Aorta (tissue), 5 donors: Measurements from ENCODE around the gene ADAMTS12. TPM values are rescaled to one million over a fixed set of nuclear protein-coding genes. Genes with fewer than 3 reads are reported as not detected.

Experiments
- ATAC-seq: fragments of 200-7000 bp; cut with Tn5 transposase; one replicate; pipeline ENCODE4 v1.9.1; 2022; ENCODE audit warnings: moderate library complexity; ENCODE audit not compliant: low FRiP score
- DNase-seq, 2 donors: peaks; one replicate each; pipeline ENCODE4 v3.0.0-alpha.2; 2020
- H3K27ac ChIP-seq, 2 donors: one replicate each; pipeline ENCODE4 v1.5.1; 2013; ENCODE audit warnings: low read length in 2 of 2, mild to moderate bottlenecking in 2 of 2, moderate library complexity in 2 of 2, control low read depth in 1 of 2, inconsistent platforms in 1 of 2, low read depth in 1 of 2
- H3K27me3 ChIP-seq, 2 donors: one replicate each; pipeline ENCODE4 v1.6.1; 2013; ENCODE audit warnings: control low read depth in 1 of 2, low read length in 1 of 2, mild to moderate bottlenecking in 1 of 2, moderate library complexity in 1 of 2; ENCODE audit not compliant: insufficient read depth in 2 of 2, control insufficient read depth in 1 of 2
- H3K36me3 ChIP-seq, 2 donors: one replicate each; pipeline ENCODE4 v1.6.1; 2013; ENCODE audit warnings: control low read depth in 1 of 2, low read length in 1 of 2, mild to moderate bottlenecking in 1 of 2; ENCODE audit not compliant: insufficient read depth in 2 of 2, control insufficient read depth in 1 of 2
- H3K4me1 ChIP-seq, 2 donors: one replicate each; pipeline ENCODE4 v1.6.1; 2013; ENCODE audit warnings: low read length in 2 of 2, control low read depth in 1 of 2, mild to moderate bottlenecking in 1 of 2, moderate library complexity in 1 of 2; ENCODE audit not compliant: insufficient read depth in 2 of 2, control insufficient read depth in 1 of 2
- H3K4me3 ChIP-seq, 2 donors: one replicate each; pipeline ENCODE4 v1.5.1; 2013; ENCODE audit warnings: low read length in 2 of 2, control low read depth in 1 of 2, mild to moderate bottlenecking in 1 of 2
- H3K9me3 ChIP-seq: one replicate; pipeline ENCODE4 v1.6.1; 2013; ENCODE audit warnings: mild to moderate bottlenecking, low read length; ENCODE audit not compliant: control insufficient read depth
- WGBS, 2 donors: extraction: QIAGEN DNeasy Blood & Tissue Kit; methylation state at CpG; one replicate each; pipeline ENCODE4 v1.1.7; 2013; 5-methylcytosine and 5-hydroxymethylcytosine counted together
- intact Hi-C, 2 donors: fragments of 100-400 bp; cut with DNase I; formaldehyde crosslinking; loops; one replicate each; pipeline versions ENCODE4 v1.14.2 to v1.15.0; 2022
- polyA plus RNA-seq, 2 donors: library from polyadenylated mRNA; stranded (reverse); fragments of 200-250 nt; gene quantifications; one replicate each; pipeline ENCODE4 v1.2.3, GENCODE V29; 2013
- total RNA-seq, 2 donors: library from RNA; stranded (reverse); fragmentation: NEBNext Ultra II Directional; extraction: Animal tissue kit (Norgen Biotek cat#: 25700); gene quantifications; one replicate each; pipeline ENCODE4 v1.2.1, GENCODE V29; 2021
- donor health status: healthy with polysubstance abuse.
- donor health status: Bipolar disorder and iron deficiency.
- donor health status: DM: no; HTN: no; CAD: no.
- donor health status: DM: no; HTN: no; CAD: no.
- donor health status: DM: yes; HTN: yes; CAD: no.

The ADAMTS12 gene
- total and polyA plus RNA-seq, 4 donors: 0.50 to 7.3 (median 2.8) TPM

- no peak overlapping the region for H3K4me3 ChIP-seq
- H3K36me3 ChIP-seq: no peaks in the 10 kb centered on the region
- intact Hi-C loops: loop anchor here (10.0 kb wide), 2 partner anchors 462 to 502 kb away; no protein-coding TSS in a partner anchor
- DNase-seq (peak in 1 of 2 donors; percentile 70), ATAC-seq (no peak)
- WGBS, 2 donors: 29 to 43% methylated on average over 54 of the region's 54 CpGs
- H3K4me1 ChIP-seq: no peaks in the 10 kb centered on the region
- H3K9me3 ChIP-seq: no peaks in the 10 kb centered on the region
- no peak overlapping the region for H3K27ac ChIP-seq
- no peaks in the 10 kb centered on the region for H3K27me3 ChIP-seq
These were observed 45.4 kb upstream of the ADAMTS12 start for GRCh38 chr5:33937017-33937706.

DNA sequence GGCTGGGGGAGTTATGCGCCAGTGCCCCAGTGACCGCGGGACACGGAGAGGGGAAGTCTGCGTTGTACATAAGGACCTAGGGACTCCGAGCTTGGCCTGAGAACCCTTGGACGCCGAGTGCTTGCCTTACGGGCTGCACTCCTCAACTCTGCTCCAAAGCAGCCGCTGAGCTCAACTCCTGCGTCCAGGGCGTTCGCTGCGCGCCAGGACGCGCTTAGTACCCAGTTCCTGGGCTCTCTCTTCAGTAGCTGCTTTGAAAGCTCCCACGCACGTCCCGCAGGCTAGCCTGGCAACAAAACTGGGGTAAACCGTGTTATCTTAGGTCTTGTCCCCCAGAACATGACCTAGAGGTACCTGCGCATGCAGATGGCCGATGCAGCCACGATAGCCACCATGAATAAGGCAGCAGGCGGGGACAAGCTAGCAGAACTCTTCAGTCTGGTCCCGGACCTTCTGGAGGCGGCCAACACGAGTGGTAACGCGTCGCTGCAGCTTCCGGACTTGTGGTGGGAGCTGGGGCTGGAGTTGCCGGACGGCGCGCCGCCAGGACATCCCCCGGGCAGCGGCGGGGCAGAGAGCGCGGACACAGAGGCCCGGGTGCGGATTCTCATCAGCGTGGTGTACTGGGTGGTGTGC, 44.7 kb upstream of the ADAMTS12 start, which contains the start of gene RXFP3:
TSS of gene RXFP3 (plus strand) at position 6 of the 636 bp plus-strand sequence. CDS start at position 361, 355 bp downstream.
- intact Hi-C loops: loop anchor here (10.0 kb wide), 2 partner anchors 462 to 502 kb away; no protein-coding TSS in a partner anchor
- peak in 1 of 2 donors; percentile 69 for DNase-seq
- H3K27ac ChIP-seq: no peak within 1 kb of the TSS
- no peaks in the 10 kb centered on the region for H3K36me3 ChIP-seq
- WGBS, 2 donors: 4 to 5% methylated on average over 45 of the region's 45 CpGs
- no peaks in the 10 kb centered on the region for H3K9me3 ChIP-seq
- H3K4me3 ChIP-seq: peak within 1 kb of the TSS in 1 of 2 donors; percentile 14
- peak; percentile 46 for ATAC-seq
- no peaks in the 10 kb centered on the region for H3K27me3 ChIP-seq
- no peaks in the 10 kb centered on the region for H3K4me1 ChIP-seq

DNA sequence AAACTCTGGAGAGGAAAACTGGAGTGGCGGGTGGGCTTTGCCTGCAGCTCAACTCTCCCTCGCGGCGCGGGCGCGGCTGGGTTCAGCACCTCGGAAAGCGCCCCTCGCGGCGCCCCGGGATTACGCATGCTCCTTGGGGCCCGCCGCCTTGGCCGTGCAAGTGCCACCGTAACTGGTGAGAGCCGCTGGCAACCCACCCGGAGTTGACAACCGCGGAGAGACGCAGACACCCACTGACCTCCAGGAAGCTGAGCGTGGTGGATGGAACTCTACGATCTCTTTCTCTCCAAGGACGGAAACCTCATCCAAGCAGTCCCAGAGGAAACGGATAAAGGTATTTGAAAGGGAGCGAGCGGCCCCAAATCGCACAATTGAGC, 44.2 kb upstream of the ADAMTS12 start:
- H3K9me3 ChIP-seq: no peaks in the 10 kb centered on the region
- DNase-seq: peak; percentile 72 to 88
- no peaks in the 10 kb centered on the region for H3K4me1 ChIP-seq
- no peak overlapping the region for H3K27ac ChIP-seq
- no peaks in the 10 kb centered on the region for H3K36me3 ChIP-seq
- 1% methylated on average over 30 of the region's 30 CpGs for WGBS, 2 donors
- no peaks in the 10 kb centered on the region for H3K27me3 ChIP-seq
- intact Hi-C loops: loop anchor here (10.0 kb wide), 2 partner anchors 461 to 501 kb away; no protein-coding TSS in a partner anchor
- H3K4me3 ChIP-seq: peak overlapping the region in 1 of 2 donors; percentile 14
- ATAC-seq: peak; percentile 87

- intact Hi-C loops: loop anchor here (10.0 kb wide), 2 partner anchors 459 to 499 kb away; no protein-coding TSS in a partner anchor
- no peaks in the 10 kb centered on the region for H3K27me3 ChIP-seq
- DNase-seq (no peak), ATAC-seq (no peak)
- no peaks in the 10 kb centered on the region for H3K9me3 ChIP-seq
- no peak overlapping the region for H3K4me3 ChIP-seq
- no peaks in the 10 kb centered on the region for H3K36me3 ChIP-seq
- 76 to 79% methylated on average over 1 of the region's 1 CpG for WGBS, 2 donors
- no peak overlapping the region for H3K27ac ChIP-seq
- H3K4me1 ChIP-seq: no peaks in the 10 kb centered on the region
These were observed 42.4 kb upstream of the ADAMTS12 start for GRCh38 chr5:33934176-33934575.

- H3K36me3 ChIP-seq: no peaks in the 10 kb centered on the region
- WGBS, 2 donors: 92 to 94% methylated on average over 3 of the region's 3 CpGs
- H3K27me3 ChIP-seq: no peaks in the 10 kb centered on the region
- H3K9me3 ChIP-seq: no peaks in the 10 kb centered on the region
- no peaks in the 10 kb centered on the region for H3K4me1 ChIP-seq
- ATAC-seq (no peak), DNase-seq (no peak)
- H3K27ac ChIP-seq: no peak overlapping the region
- intact Hi-C loops: loop anchor here (10.0 kb wide), 2 partner anchors 459 to 499 kb away; no protein-coding TSS in a partner anchor
- H3K4me3 ChIP-seq: no peak overlapping the region
These were observed 42.0 kb upstream of the ADAMTS12 start for GRCh38 chr5:33933723-33934169.

GRCh38 chr5:33931136-33931535, 39.3 kb upstream of the ADAMTS12 start:
- no peaks in the 10 kb centered on the region for H3K4me1 ChIP-seq
- H3K27ac ChIP-seq: no peak overlapping the region
- intact Hi-C loops: loop anchor here (10.0 kb wide), 2 partner anchors 456 to 496 kb away; no protein-coding TSS in a partner anchor
- H3K36me3 ChIP-seq: no peaks in the 10 kb centered on the region
- H3K9me3 ChIP-seq: no peaks in the 10 kb centered on the region
- no peaks in the 10 kb centered on the region for H3K27me3 ChIP-seq
- no peak for ATAC-seq
- DNase-seq: no peak
- 86 to 88% methylated on average over 5 of the region's 5 CpGs for WGBS, 2 donors
- no peak overlapping the region for H3K4me3 ChIP-seq

DNA sequence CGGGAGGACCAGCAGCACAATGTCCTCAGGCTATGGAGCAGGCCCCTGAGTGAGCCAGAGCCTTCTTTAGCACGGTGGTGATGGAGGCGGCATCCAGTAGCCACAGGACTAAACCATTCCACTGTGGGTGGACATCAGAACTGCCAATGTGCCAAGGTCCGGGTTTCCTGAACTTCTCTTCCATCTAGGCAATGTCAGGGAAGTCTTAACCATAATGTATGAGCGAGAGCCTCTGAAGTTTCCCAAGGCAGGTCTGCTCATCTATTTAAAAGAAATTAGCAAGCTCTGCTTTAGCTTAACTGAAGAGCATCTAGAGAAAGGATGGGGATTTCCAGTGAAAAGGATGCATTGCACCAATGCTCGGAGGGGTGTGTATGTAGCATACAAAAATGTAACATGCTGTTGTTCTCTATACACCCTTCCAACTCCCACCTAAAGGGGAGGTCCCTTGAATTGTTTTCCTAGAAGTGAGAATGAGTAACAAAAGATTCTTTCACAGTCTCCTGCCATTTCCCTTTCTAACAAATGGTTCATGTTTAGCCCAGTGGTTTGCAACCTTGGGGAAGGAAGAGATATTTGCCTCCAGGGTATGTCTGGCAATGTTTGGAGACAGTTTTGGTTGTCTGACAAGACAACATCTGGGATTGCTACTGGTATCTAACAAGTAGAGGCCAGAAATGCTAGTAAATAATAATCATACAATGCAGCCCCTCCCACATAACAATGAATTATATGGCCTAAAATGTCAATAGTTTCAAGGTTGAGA, 38.3 kb upstream of the ADAMTS12 start:
- no peaks in the 10 kb centered on the region for H3K9me3 ChIP-seq
- no peaks in the 10 kb centered on the region for H3K36me3 ChIP-seq
- H3K27me3 ChIP-seq: no peaks in the 10 kb centered on the region
- no peak overlapping the region for H3K27ac ChIP-seq
- no peaks in the 10 kb centered on the region for H3K4me1 ChIP-seq
- H3K4me3 ChIP-seq: no peak overlapping the region
- WGBS, 2 donors: 92 to 93% methylated on average over 6 of the region's 6 CpGs
- ATAC-seq: no peak
- intact Hi-C loops: loop anchor here (10.0 kb wide), 2 partner anchors 455 to 495 kb away; no protein-coding TSS in a partner anchor
- DNase-seq: no peak

DNA sequence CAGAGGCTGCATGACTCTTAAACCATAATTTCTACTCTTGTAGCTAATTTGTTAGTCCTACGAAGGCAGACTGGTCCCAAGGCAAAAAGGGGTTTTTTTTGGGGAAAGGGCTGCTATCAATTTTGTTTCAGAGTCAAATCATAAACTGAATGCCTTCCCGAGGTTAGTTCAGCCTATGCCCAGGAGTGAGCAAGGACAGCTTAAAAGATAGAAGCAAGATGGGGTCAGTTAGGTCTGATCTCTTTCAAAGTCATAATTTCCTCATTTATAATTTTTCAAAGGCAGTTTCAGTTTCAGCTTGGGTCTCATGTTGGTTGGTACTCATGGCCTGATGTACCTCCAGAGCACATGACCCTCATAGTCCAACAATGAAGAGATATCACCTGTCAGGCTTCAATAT, 36.5 kb upstream of the ADAMTS12 start:
- intact Hi-C loops: no loop called here
- 80 to 87% methylated on average over 2 of the region's 2 CpGs for WGBS, 2 donors
- H3K27me3 ChIP-seq: no peaks in the 10 kb centered on the region

More for the DNA sequence above, 36.5 kb upstream of the ADAMTS12 start:
- Histone ChIP-seq H3K36me3 (no peaks in the 10 kb centered on the region), H3K27ac (no peak overlapping the region), H3K4me3 (no peak overlapping the region), H3K4me1 (no peaks in the 10 kb centered on the region), H3K9me3 (no peaks in the 10 kb centered on the region)
- DNase-seq (no peak), ATAC-seq (no peak)
